22Rv1 (cell line): ENCODE data around the gene ZNF831.

Source experiments
- H3K27ac ChIP-seq: fragments of 450-650 bp; 2 replicates; pipeline ENCODE4 v1.5.1; 2017
- CTCF ChIP-seq: fragments of 450-650 bp; IDR thresholded peaks from 2 replicates; pipeline ENCODE4 v1.5.1; 2017; ENCODE audit warnings: mild to moderate bottlenecking
- ZFX ChIP-seq: fragments of 450-650 bp; IDR thresholded peaks from 2 replicates; pipeline ENCODE4 v1.6.1; 2017; ENCODE audit warnings: antibody characterized with exemption, borderline replicate concordance

The ZNF831 gene

GRCh38 chr20:59242714-59243626 is 79.3 kb downstream of the ZNF831 start:
- H3K27ac ChIP-seq, result no peak overlapping the region
- TF ChIP-seq CTCF, result no peak
- TF ChIP-seq ZFX, result no peak

- TF ChIP-seq ZFX (no peak), CTCF (no peak)
- H3K27ac ChIP-seq, result no peak overlapping the region
Measured at GRCh38 chr20:59246691-59247400, 83.2 kb downstream of the ZNF831 start.

GRCh38 chr20:59247731-59248684 is 84.4 kb downstream of the ZNF831 start:
- TF ChIP-seq ZFX (no peak), CTCF (no peak)
- no peak overlapping the region for H3K27ac ChIP-seq

DNA sequence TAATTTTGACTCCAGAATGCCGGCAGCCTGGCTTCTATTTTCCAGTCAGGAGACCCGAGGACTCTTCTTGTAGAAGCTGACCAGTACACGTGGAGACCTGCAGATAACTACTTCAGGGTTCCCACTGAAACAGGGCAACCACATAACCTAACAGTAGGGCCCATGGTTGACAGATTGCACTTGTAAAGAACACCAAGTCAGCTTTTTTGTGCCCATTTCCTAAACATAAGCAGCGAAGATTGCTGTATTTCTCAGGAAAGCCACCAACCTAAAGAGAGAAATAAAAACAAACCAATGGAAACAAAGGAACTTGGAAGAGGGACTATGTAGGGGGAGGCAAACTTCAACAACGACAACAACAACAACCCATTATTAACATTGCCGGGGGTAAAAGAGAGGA is 86.7 kb downstream of the ZNF831 start:
- TF ChIP-seq ZFX, result no peak
- no peak for TF ChIP-seq CTCF
- no peak overlapping the region for H3K27ac ChIP-seq

DNA sequence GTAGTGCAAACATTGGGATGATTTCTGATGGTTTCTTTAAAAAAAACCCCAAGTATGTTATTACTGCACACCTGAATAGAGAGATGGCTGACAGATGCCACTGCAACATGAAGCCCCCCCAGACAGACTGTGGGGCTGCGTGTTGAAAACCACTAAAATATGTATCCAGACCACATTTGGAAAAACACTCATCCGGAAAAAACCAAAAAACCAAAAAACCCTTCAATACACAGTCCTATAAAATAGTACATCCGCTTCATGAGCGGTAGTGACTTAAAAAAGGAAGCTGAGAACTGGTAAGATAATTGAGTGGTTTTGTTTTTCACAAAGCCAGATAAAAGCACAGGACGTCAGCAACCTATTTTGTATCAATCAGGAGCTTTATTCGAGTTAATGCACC is 89.7 kb downstream of the ZNF831 start:
- TF ChIP-seq ZFX (no peak), CTCF (no peak)
- no peak overlapping the region for H3K27ac ChIP-seq

GRCh38 chr20:59253779-59254319 is 90.2 kb downstream of the ZNF831 start:
- no peak for TF ChIP-seq CTCF
- TF ChIP-seq ZFX, result no peak
- no peak overlapping the region for H3K27ac ChIP-seq
